Tibial nerve (tissue), 3 donors: ENCODE measurements around the gene BAHCC1.

Experiments used
- CTCF ChIP-seq, 5 experiments: fragments of 200-600 bp in 3 of 5; fragments of 450-650 bp in 2 of 5; sonication (generic) in 3 of 5; IDR thresholded peaks; one replicate each; pipeline ENCODE4 v1.5.1; 2016 to 2019; ENCODE audit warnings: antibody characterized with exemption in 5 of 5, mild to moderate bottlenecking in 3 of 5, moderate library complexity in 2 of 5
- POLR2A ChIP-seq, 2 donors: fragments of 450-650 bp; IDR thresholded peaks; one replicate each; pipeline ENCODE4 v1.6.1; 2017; ENCODE audit warnings: antibody characterized with exemption in 2 of 2, mild to moderate bottlenecking in 2 of 2, moderate library complexity in 2 of 2

- TF ChIP-seq CTCF (IDR thresholded peaks at IDR 0.05) (no peak), POLR2A (IDR thresholded peaks at IDR 0.05) (no peak)
These were observed 44.8 kb downstream of the BAHCC1 start for GRCh38 chr17:81440051-81440471.
